GM19240 (cell line): Measurements from ENCODE around the gene MGAT5.

Experiments
- DNase-seq: peaks from one replicate; pipeline ENCODE4 v3.0.0; 2011; ENCODE audit warnings: low spot score; ENCODE audit not compliant: insufficient read length

The MGAT5 gene

GRCh38 chr2:134500211-134500935 is 246.5 kb downstream of the MGAT5 start:
- DNase-seq = no peak

DNA sequence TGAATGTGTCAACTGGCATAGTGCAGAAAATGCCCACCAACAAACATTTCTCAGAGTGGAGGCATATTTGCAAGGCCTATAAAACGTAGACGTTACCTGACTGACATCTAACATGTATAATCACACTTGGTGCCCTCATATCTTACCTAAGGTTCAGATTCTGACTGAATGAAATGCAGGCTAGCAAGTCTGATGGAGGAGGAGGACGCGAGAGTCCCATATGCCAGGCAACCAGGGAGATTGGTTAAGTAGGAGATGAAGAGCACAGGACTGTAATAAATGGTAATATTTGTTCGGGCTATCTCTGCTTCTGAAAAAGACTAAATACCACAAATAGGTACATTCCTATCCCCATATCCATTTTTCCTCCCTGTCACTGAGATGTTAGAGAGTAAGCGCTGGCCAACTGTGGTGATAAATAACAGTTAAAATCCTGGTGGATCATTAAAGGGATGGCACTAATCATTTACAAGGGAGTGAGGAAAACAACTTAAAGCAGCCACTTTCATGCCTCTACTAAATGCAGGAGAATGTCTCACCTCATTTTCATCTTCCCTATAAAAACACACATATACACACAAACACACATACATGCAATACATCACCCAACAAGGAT is 247.7 kb downstream of the MGAT5 start:
- DNase-seq = no peak

DNA sequence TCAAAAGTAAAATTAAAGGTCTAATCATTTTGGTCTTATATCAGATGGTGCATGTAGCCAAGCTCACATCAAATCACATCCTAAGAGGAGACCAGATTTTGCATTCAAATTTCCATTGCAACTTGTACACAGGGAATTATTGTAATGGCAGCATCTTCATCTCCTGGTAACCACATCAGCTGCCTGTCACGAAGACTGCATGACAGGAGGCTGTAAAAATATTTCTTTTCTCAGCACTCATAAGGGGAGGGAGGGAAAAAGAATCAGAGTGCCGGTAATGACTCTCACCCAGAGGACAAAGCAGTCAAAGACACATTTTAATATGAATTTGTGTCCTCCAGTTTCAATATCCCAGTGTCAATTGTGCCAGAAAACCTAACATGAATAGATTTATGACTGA is 248.2 kb downstream of the MGAT5 start:
- no peak for DNase-seq
